Adipose tissue (tissue), 3 donors: Measurements from ENCODE around the gene MACROD2. TPM values are rescaled to one million over a fixed set of nuclear protein-coding genes. Genes with fewer than 3 reads are reported as not detected.

Experiments used
- H3K27ac ChIP-seq: one replicate; pipeline ENCODE4 v1.5.1; 2013; ENCODE audit warnings: low read depth, low read length
- WGBS, 3 donors: extraction: QIAGEN DNeasy Blood & Tissue Kit; methylation state at CpG; one replicate each; pipeline ENCODE4 v1.1.7; 2013; 5-methylcytosine and 5-hydroxymethylcytosine counted together
- polyA plus RNA-seq, 3 donors: library from polyadenylated mRNA; stranded (reverse); fragments of 200-250 nt; gene quantifications; one replicate each; pipeline ENCODE4 v1.2.3, GENCODE V29; 2013
- donor health status: healthy with polysubstance abuse.
- donor health status: Bipolar disorder and iron deficiency.
- donor health status: healthy.

The MACROD2 gene
- polyA plus RNA-seq, 3 donors = 0.11 to 0.98 (median 0.56) TPM

DNA sequence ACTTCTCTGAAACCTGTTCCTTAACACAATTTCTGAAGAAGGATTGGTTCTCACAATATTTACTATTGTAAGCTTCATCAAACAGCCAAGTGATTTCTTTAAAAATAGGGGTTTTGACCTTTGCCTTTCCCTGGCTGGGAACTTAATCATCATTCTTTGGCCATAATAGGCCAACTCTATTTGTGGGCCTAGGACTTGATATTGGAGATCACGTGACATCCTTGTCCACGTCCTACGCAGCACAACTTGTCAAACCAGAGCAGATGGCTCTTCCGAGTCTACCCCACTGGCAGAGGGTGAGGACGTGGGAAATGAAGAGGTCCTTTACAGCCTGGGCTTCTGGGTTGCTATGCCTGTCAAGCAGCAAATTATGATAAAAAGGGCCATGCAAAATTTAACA is 1547.3 kb downstream of the MACROD2 start:
- WGBS, 3 donors = 77 to 81% (median 81%) methylated on average over 5 of the region's 5 CpGs

DNA sequence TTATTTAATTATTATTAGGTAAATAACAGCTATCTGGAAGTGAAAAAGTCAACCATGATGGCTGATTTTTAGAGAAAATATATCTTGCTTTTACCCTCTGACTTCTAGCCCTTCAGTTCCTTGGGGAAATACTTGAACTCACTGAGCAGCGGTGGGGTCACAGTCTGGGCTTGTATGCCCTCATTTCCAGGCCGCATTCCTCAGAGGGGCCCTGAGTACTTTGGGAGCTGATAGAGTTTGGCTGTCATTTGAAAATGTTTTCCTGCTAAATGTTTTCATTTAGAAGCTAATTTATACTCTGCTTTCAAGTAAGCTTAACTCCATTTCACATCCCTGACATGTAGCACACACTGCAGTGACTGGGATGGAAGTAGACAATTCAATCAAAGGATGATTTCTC is 1549.4 kb downstream of the MACROD2 start:
- 54 to 61% (median 61%) methylated on average over 2 of the region's 2 CpGs for WGBS, 3 donors

More for the DNA sequence above, 1547.3 kb downstream of the MACROD2 start:
- H3K27ac ChIP-seq = no peak overlapping the region

DNA sequence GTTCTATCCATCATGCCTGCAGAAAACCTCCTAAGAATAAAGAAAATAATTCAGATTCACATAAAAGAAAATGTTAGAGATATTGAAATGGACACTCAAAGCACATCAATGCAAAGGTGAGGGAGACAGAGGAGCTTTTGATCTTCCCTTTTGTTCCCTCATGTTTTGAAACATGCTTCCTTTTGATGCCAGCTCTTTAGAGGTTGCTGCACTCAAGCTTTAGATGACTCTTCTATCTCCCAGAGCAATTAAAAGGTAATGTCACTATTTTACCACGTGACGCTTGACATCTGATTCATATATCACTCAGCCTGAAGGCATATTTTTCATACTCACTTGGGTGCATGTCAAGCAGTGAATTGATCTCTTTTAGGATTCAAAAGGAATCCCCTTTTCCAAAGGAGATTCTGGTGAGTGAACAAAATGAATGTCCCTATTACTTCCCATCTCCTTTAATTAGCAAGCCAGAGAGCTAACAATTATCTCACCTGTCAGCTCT is 1551.3 kb downstream of the MACROD2 start:
- H3K27ac ChIP-seq = no peak overlapping the region
- WGBS, 3 donors = 63 to 94% (median 92%) methylated on average over 2 of the region's 2 CpGs

More for the DNA sequence above, 1549.4 kb downstream of the MACROD2 start:
- no peak overlapping the region for H3K27ac ChIP-seq

DNA sequence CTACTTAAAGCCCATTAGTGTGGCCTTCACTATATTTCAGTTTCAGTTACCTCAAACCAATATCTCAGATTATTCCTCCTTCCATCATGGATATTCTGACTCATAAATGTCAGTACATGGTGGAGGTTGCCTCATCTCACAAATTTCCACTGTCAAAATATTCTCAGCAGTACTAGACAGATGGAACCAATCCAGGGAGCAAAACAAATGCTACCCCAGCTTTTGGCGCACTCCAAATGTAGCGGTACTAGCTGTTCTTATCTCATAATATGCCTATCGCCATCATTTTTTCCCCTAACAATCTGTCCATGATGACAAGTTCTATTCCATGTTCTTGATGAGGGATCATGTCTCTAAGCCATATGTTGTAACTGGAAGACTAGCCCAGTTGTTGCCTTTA is 1551.8 kb downstream of the MACROD2 start:
- H3K27ac ChIP-seq = no peak overlapping the region
- 91 to 98% (median 94%) methylated on average over 3 of the region's 3 CpGs for WGBS, 3 donors

DNA sequence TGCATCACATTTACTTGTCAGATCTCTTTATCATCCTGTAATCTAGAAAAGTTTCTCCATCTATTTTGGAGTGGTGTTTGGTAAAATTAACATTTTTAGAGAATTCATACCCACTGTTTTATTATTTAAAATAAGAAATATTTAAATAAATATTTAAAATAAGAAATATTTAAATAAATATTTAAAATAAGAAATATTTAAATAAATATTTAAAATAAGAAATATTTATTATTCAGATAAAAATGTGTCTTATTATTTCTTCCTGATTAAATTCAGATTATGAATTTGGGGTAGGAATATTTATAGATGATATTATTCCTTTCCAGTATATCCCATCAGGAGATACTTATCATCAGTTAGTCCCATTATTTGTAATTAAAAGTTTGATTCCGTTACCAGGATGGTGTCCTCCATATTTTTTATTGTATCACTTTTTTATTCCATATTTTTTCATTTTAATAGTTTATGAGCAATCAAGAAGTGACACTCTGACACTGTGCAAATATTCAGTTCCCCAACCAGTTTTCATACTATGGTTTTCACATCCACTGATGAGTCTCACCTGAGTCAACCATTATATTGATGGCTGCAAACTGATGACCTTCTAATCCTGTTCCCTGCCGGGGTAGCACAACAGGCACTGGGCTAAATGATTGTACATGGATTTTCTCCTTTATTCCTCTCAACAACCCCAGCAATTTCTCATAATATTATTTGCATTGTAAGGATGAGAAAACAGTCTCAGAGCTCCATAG is 1555.0 kb downstream of the MACROD2 start:
- WGBS, 3 donors = 70 to 94% (median 92%) methylated on average over 2 of the region's 2 CpGs
- H3K27ac ChIP-seq = no peak overlapping the region

DNA sequence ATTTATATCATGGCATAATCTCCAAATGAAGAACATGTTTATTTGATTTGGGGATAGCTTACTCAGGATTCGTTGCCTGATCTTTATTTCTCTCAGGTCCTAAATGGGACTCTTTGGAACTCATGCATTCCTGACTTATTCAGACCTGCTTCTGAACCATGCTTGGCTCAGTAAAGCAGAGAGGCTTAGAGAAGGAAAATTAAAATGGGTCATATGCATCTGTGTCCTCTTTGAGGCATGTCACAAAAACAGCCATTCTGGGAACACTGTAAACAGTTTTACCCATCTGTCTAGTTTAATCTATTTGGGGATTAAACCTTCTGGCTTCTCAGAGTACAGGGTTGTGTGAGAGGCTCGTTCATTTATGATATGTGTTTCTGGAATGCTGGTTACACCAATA is 1560.6 kb downstream of the MACROD2 start:
- 34 to 64% (median 53%) methylated on average over 2 of the region's 2 CpGs for WGBS, 3 donors
- H3K27ac ChIP-seq = no peak overlapping the region

DNA sequence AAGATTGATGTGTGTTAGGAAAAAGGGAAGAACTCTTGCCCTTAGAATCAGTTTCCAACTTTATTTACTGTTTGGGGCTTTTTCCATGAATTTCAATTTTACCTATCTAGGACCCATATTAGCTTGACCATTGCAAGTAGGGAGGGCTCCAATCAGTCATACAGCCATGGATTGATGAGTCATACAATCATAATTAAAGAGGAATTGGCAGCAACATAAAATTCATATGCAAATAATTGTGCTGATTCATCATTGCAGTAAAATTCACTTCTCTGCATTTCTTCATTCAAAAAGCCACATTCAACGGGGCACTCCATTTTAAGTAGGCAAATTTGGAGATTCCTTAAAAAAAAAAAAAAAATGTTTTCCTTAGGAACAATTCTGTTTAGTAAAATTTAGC is 1561.6 kb downstream of the MACROD2 start:
- H3K27ac ChIP-seq = no peak overlapping the region
- 70 to 82% (median 70%) methylated on average over 1 of the region's 1 CpG for WGBS, 3 donors

DNA sequence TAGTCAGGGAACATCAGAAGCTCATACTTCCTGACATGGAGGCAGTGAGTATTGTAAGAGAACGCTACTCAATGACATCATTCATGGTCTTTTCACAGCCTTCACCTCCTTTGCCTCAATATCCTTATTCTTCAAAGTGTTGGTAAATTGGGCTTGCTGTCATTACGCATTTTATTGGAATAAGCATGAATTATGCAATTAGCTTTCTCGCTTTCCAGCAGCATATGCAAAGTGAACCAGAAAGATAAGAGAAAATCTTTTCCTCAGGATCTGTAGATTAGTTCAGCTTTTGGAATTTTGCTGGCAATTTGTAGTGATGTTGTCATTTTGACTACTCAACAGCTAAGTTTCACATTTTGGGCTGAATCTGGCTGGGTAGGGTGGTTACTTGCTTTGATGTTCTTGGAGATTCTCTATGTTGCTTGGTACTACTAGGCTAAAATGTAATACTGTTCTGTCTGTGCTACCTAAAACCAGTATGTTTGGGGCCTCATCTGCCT is 1565.8 kb downstream of the MACROD2 start:
- no peak overlapping the region for H3K27ac ChIP-seq
- 82 to 89% (median 86%) methylated on average over 3 of the region's 3 CpGs for WGBS, 3 donors

DNA sequence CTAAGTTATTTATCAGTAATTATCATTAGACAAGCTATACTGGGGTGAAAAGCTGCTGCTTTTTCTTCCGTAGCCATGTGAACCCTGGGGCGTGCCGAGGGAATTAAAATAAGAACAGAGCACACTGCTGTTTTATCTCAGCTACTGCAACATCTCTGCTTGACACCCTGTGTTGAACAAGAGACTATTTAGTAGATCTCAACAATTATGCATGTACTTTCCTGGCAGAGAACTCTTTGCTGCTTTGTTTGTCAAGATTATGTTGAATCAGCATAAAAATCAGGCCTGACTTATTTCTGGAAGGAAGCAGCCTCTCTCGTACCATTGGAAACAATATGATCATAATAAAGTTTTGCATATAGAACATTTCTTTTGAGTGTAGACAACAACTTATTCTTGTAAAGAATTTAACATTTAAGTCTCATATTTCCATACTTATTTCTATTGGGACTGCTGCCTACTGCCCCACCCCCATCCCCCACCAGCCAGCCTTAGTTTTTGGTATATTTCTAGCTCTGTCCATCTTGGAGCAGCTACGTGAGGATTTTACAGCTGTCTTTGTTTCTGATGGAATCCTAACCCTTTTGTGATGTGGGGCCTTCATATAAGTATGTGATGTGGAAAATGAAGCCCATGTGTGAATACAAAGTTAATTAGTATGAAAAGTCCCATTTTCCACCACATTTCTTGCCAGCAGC is 1566.5 kb downstream of the MACROD2 start:
- H3K27ac ChIP-seq = no peak overlapping the region
- WGBS, 3 donors = 74 to 87% (median 76%) methylated on average over 5 of the region's 5 CpGs

DNA sequence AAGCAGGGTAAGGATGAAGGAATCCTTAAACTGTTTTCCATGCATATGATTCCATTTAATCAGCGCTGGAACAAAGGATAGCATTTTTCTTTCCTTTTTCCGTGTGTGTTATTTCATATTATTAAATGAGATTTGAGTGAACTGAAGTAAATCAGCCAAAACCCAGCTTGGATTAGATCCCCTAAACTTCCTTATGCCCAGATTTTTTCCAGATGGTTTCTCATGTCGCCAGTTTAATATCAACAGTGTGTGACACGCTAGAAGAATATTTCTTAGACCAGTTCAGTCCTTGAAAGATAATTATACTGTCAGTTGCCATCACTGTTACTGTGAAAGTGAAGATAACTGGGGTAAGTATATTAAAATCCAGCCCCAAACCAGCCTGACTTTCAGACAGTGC is 1568.5 kb downstream of the MACROD2 start:
- 71 to 83% (median 74%) methylated on average over 4 of the region's 4 CpGs for WGBS, 3 donors
- H3K27ac ChIP-seq = no peak overlapping the region

DNA sequence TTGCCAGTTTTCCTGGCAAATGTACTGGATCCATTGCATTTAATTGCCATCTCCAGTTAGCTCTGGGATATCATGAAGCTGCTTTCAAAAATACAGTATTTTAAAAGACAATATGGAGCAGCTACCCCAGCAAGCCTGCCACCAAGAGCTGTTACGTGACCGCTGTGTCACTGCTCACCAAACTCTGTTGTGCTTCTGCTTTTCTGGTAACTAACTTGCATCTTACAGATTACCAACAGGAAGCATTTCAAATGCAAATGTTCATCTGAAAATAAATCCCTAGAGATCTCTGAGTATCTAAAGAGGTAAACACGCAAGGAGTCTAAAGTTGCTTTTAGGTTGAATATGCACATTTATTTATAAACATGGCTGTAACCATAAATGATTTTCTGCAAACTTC is 1569.7 kb downstream of the MACROD2 start:
- 60 to 89% (median 72%) methylated on average over 3 of the region's 3 CpGs for WGBS, 3 donors
- H3K27ac ChIP-seq = no peak overlapping the region

DNA sequence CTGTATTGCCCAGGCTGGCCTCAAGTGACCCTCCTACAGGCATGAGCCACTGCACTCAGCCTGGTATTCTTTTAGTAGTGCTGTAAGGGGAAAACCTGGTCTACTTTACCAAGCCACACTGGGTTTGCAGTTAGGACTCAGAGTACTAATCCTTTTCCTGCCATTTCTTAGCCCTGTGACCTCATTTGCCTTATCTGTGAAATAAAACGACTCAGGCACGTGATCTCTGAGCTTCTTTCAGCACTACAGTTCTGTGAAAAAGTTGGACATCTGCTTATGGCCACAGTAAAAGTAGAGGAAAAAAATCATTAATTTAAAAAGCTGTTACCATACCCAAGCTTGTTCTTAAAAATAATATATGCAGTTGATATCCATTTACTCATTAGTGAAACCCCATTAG is 1570.5 kb downstream of the MACROD2 start:
- 54 to 69% (median 58%) methylated on average over 2 of the region's 2 CpGs for WGBS, 3 donors
- no peak overlapping the region for H3K27ac ChIP-seq

DNA sequence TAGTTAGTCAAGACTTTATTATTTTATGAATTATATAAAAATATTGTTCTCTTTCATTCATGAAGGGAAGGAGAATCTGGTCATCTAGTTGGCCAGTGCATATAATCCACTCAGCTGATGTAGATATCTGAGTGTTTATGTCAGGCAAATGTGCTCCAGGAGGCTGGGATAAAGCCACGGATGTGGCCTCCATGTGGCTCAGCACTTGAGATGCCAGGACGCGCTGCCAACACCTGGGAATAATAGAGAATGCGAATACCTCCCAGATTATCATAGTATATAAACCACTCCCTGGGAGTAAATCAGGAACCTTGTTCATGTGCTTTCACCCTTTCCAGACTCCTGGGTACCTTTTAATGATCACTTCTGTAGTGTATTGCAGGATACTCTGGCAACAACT is 1571.9 kb downstream of the MACROD2 start:
- H3K27ac ChIP-seq = no peak overlapping the region
- WGBS, 3 donors = 90 to 96% (median 91%) methylated on average over 4 of the region's 4 CpGs

DNA sequence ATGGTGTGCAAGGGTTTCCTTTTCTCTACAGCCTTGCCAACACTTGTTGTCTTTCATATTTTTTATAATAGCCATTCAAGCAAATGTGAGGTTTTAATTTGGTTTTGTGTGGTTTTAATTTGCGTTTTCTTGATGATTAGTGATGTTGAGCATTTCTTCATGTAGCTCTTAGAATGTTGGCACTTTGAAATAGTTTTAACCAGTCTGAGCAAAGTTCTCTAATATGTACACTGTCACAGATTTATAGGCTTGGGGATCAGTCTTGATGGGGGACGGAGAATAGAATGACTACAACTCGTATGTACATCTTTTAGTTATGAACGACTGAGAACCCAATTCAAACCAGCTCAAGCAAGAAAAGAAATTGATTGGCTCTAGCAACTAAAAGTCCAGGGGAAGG is 1574.8 kb downstream of the MACROD2 start:
- WGBS, 3 donors = 93 to 95% (median 94%) methylated on average over 4 of the region's 4 CpGs
- no peak overlapping the region for H3K27ac ChIP-seq

DNA sequence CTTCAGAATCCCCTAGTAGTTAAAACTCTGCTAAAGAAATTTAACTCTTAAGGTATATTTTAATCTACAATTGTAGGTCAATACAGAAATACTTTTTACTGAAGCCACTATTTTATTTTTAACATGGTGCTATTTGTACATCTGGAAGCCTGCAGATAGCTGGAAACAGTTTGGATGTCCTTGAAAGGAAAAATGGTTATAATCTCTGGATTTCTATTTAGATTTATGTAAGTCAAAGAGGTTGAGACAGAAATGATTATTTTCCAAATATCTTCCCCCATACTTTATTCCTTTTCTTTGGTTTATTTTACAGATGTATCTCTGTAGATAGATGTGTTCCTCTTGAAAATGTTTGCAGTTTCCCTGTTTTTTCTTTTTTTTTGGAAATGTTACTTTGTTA is 1575.7 kb downstream of the MACROD2 start:
- no peak overlapping the region for H3K27ac ChIP-seq

DNA sequence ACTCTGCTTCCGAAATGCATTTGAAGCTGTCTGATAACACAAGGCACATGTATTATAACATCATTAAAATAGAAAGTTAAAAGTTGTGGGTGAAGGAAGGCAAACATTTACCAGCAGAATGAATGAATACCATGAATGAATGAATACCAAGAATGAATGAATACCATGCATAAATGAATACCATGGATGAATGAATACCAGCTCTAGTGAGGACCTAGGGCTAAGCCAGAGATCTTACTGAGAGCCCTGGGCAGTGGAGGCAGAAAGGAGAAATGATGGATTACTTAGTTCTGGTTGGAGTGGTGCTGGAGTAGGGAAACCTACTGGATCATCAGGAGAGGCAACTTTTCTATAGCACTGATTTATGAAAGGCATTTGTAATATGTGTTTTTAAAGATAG is 1579.9 kb downstream of the MACROD2 start:
- WGBS, 3 donors = 80 to 87% (median 84%) methylated on average over 1 of the region's 1 CpG

DNA sequence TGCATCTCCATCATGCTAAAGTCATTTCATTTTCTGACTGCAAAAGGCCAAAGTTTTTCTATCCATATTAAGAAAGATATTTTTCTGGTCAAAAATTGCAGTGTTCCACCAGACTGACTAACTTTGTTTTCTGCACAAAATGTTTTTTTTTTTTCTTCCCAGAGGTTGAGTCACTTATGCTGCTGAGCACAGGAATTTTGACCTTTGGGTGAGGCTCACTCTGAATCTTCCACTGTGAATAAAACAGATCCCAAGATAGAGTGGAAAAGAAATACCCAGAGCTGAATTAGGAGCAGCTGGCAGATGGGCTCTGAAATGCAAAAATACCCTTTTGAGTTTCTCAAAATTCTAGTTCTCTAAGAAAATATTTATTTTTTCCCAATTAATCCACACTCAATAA is 1581.1 kb downstream of the MACROD2 start:
- H3K27ac ChIP-seq = no peak overlapping the region

More for the DNA sequence above, 1579.9 kb downstream of the MACROD2 start:
- H3K27ac ChIP-seq = no peak overlapping the region

DNA sequence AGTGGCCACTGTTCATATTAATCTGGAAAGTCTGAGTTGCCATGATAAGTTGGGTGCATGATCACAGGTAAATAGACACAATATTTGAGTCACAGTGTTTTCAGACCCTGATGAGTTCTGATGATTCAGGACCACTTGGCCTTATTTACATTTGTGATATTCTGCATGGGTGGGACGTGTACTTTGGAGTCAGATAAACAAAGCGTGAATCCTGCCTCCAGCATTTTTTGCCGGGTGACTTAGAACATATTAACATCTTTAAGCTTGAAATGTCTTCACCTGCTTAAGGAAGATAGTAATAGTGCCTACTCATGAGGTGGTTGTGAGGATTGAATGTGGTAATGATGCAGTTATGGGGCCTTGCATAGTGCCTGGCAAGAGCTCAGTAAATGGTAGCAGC is 1582.8 kb downstream of the MACROD2 start:
- WGBS, 3 donors = 68 to 91% (median 88%) methylated on average over 3 of the region's 3 CpGs
- no peak overlapping the region for H3K27ac ChIP-seq

DNA sequence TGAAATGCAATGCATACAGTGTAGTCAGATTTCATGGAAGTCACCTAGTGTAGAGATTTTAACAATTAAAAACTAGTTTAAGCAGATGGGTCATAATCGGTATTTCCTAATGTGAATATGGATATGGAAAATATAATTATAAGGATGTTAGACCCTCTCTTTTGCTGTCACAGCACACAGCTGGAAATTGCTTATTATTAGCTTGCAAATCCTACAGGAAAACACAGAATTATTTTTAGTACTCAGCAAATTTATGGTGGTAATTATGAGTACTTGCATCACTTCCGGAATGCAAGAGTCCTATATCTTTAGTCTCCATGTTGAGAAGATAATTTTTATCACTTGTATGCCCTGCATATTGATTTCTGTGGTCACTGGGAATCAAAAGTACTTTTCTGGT is 1584.4 kb downstream of the MACROD2 start:
- 58 to 69% (median 67%) methylated on average over 2 of the region's 2 CpGs for WGBS, 3 donors
- no peak overlapping the region for H3K27ac ChIP-seq
